Uterus (tissue), 4 donors: ENCODE measurements around the gene ERG. TPM values are rescaled to one million over a fixed set of nuclear protein-coding genes. Genes with fewer than 3 reads are reported as not detected.
A peak's percentile ranks its signal among the peaks of the same experiment; 100 is the strongest.

Experiments used
- DNase-seq, 2 donors: peaks; one replicate each; pipeline ENCODE4 v3.0.0-alpha.2; 2019 to 2020
- H3K27ac ChIP-seq, 2 donors: fragments of 200-600 bp; sonication (generic); 1 replicate in 1 of 2; 2 replicates in 1 of 2; pipeline ENCODE4 v1.5.1; 2016 to 2018
- H3K27me3 ChIP-seq, 2 donors: fragments of 200-600 bp; sonication (generic); one replicate each; pipeline ENCODE4 v1.5.1; 2018 to 2019; ENCODE audit warnings: control low read depth in 1 of 2
- H3K36me3 ChIP-seq, 2 donors: fragments of 200-600 bp; sonication (generic); one replicate each; pipeline ENCODE4 v1.5.1; 2019; ENCODE audit warnings: control low read depth in 1 of 2
- H3K4me1 ChIP-seq, 2 donors: fragments of 200-600 bp; sonication (generic); one replicate each; pipeline ENCODE4 v1.5.1; 2018 to 2019; ENCODE audit warnings: control low read depth in 1 of 2
- H3K4me3 ChIP-seq, 2 donors: fragments of 200-600 bp; sonication (generic); 1 replicate in 1 of 2; 2 replicates in 1 of 2; pipeline ENCODE4 v1.5.1; 2018 to 2019; ENCODE audit warnings: mild to moderate bottlenecking in 1 of 2
- H3K9me3 ChIP-seq, 2 donors: fragments of 200-600 bp; sonication (generic); one replicate each; pipeline ENCODE4 v1.5.1; 2019; ENCODE audit warnings: control low read depth in 1 of 2
- POLR2A ChIP-seq, 2 donors: fragments of 450-650 bp; IDR thresholded peaks; one replicate each; pipeline ENCODE4 v1.6.1; 2016; ENCODE audit warnings: antibody characterized with exemption in 2 of 2, mild to moderate bottlenecking in 1 of 2, moderate library complexity in 1 of 2
- intact Hi-C: fragments of 100-400 bp; cut with DNase I; formaldehyde crosslinking; loops from one replicate; pipeline ENCODE4 v1.15.1; 2023; ENCODE audit warnings: low total_unique reads
- total RNA-seq, 4 donors: library from RNA; depleted of rRNA in 3 of 4; stranded (reverse); fragments of >200 nt in 3 of 4; gene quantifications; one replicate each; pipeline versions ENCODE4 v1.1.0 to v1.2.4, GENCODE V29; 2014 to 2023
- TF ChIP-seq, protein P1 (sequence below), 4 experiments: fragments of 200-600 bp in 2 of 4; fragments of 450-650 bp in 2 of 4; sonication (generic) in 2 of 4; IDR thresholded peaks; one replicate each; pipeline ENCODE4 v1.5.1; 2016 to 2019; ENCODE audit warnings: antibody characterized with exemption in 4 of 4, mild to moderate bottlenecking in 2 of 4, moderate library complexity in 1 of 4
- donor health status: DM: yes; HTN: yes; CAD: no.

The ERG gene
- total RNA-seq, 4 donors from 2014 or later, result 10.4 to 78.6 (median 31.1) TPM

DNA sequence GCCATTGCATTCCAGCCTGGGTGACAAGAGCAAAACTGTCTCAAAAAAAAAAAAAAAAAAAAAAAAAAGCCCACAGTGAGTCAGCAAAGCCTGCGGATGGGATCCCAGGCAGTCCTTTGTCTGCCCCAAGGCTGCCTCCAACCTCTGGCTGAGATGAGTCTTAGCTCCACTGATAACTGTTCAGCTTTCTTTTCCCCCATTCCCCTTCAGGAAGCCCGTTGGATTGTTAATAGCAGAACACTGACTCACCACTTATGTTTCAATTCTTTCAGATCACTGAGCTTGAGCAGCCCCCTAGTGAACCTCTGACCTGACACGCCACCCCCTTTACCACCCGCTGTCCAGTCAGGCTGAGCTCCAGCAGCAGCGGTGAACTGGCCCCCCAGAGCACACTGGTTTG, 57.5 kb downstream of the ERG start:
- Histone ChIP-seq H3K4me1 (no peaks in the 10 kb centered on the region), H3K9me3 (no peaks in the 10 kb centered on the region), H3K27me3 (no peaks in the 10 kb centered on the region), H3K27ac (no peak overlapping the region), H3K4me3 (no peak overlapping the region), H3K36me3 (no peaks in the 10 kb centered on the region)
- intact Hi-C loops, result no loop called here
- TF ChIP-seq POLR2A (IDR thresholded peaks at IDR 0.05), result no peak
- TF ChIP-seq, protein P1, sequence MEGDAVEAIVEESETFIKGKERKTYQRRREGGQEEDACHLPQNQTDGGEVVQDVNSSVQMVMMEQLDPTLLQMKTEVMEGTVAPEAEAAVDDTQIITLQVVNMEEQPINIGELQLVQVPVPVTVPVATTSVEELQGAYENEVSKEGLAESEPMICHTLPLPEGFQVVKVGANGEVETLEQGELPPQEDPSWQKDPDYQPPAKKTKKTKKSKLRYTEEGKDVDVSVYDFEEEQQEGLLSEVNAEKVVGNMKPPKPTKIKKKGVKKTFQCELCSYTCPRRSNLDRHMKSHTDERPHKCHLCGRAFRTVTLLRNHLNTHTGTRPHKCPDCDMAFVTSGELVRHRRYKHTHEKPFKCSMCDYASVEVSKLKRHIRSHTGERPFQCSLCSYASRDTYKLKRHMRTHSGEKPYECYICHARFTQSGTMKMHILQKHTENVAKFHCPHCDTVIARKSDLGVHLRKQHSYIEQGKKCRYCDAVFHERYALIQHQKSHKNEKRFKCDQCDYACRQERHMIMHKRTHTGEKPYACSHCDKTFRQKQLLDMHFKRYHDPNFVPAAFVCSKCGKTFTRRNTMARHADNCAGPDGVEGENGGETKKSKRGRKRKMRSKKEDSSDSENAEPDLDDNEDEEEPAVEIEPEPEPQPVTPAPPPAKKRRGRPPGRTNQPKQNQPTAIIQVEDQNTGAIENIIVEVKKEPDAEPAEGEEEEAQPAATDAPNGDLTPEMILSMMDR (IDR thresholded peaks at IDR 0.05), result no peak
- no peak for DNase-seq

DNA sequence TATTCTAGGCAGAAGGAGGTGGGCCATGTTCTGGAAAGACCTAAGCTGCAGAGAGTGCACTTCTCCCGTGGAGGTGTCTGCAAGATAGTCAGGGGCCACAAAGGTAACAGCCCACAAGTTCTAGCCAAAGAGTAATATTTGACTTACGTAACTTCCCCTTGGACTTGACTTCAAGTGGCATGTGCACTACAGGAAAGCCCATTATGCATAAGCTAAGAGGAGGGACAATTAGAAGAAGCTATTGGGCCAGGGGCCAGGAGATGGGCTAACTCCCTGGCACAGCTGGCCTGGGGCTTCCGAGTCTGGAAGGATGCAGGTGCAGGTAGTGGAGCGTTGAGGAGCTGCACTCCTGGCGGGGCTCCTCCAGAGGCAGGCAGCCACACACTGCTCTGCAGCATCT, 58.3 kb downstream of the ERG start:
- Histone ChIP-seq H3K4me3 (no peak overlapping the region), H3K27me3 (no peaks in the 10 kb centered on the region), H3K9me3 (no peaks in the 10 kb centered on the region), H3K36me3 (no peaks in the 10 kb centered on the region), H3K4me1 (no peaks in the 10 kb centered on the region), H3K27ac (no peak overlapping the region)
- intact Hi-C loops, result no loop called here
- no peak for DNase-seq
- TF ChIP-seq POLR2A (IDR thresholded peaks at IDR 0.05), result no peak
- TF ChIP-seq, protein P1 (IDR thresholded peaks at IDR 0.05), result no peak

DNA sequence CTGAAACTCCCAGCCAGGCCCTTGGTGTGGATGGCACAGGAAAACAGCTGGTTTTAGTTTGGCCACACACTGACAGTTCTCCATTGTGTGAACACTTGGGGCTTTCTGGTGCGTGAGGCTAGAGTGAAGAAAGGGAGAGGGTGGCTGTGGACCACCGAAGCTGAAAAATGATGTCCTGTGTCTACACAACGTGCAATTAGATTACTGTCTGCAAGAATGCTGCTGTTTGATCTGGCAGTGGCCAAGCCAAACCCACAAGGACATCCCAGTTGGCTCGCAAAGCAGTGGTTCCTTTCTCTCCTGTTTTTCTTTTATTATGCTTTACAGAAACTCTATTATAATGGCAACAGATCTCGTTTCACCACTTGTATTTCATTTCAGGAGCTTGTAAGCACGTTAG, 58.9 kb downstream of the ERG start:
- no peaks in the 10 kb centered on the region for H3K27me3 ChIP-seq
- no peaks in the 10 kb centered on the region for H3K36me3 ChIP-seq
- H3K9me3 ChIP-seq, result no peaks in the 10 kb centered on the region
- no peak overlapping the region for H3K27ac ChIP-seq
- intact Hi-C loops, result no loop called here
- DNase-seq, result no peak
- no peak overlapping the region for H3K4me3 ChIP-seq
- TF ChIP-seq POLR2A (IDR thresholded peaks at IDR 0.05), result no peak
- TF ChIP-seq, protein P1 (IDR thresholded peaks at IDR 0.05), result no peak
- no peaks in the 10 kb centered on the region for H3K4me1 ChIP-seq

DNA sequence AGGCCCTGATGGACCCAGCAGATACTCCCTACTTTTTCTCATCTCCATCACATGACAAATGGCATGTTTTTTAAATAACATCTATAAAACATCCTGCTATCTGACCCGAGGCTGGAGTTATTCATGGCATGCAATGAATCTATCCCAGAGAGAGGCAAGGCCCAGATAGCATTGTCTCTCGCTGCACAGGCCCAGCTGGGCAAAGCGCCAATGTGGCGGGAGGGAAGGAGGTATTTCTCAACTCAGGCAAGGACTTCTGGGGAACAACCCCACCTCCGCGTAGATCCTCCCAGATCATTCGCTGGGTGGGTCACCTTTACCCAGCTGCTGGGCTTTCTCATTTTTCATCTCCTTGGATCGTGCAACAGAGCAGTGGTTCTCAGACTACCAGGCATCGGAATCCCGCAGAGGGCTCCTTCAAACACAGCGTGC, 59.8 kb downstream of the ERG start:
- intact Hi-C loops, result no loop called here
- peak; percentile 39 to 66 for DNase-seq

DNA sequence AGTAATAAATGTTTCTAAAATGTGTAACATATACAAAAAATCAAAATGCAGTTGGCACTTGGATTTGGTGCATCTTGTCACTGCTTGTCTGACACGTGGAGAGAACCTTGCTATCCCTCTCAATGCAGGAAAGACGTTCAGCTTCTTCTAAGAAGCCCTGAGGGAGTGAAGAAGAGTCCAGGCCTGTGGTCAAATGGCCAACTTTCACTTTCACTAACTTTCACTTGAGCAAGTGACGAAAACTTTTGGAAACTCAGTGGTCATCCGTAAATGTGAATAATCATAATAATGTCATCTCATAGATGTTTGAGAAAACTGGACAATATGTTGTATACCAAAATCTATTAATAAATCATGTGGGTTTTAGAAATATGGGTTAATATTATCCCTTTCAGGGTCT, 61.9 kb downstream of the ERG start:
- DNase-seq, result no peak
- Histone ChIP-seq H3K9me3 (no peaks in the 10 kb centered on the region), H3K27ac (no peak overlapping the region), H3K4me1 (no peaks in the 10 kb centered on the region), H3K36me3 (no peaks in the 10 kb centered on the region), H3K27me3 (no peaks in the 10 kb centered on the region), H3K4me3 (no peak overlapping the region)
- no peak for TF ChIP-seq POLR2A (IDR thresholded peaks at IDR 0.05)
- TF ChIP-seq, protein P1 (IDR thresholded peaks at IDR 0.05), result no peak
- intact Hi-C loops, result no loop called here

More for the DNA sequence above, 59.8 kb downstream of the ERG start:
- no peaks in the 10 kb centered on the region for H3K4me1 ChIP-seq
- no peaks in the 10 kb centered on the region for H3K9me3 ChIP-seq
- no peak overlapping the region for H3K4me3 ChIP-seq
- no peaks in the 10 kb centered on the region for H3K36me3 ChIP-seq
- H3K27me3 ChIP-seq, result no peaks in the 10 kb centered on the region
- no peak overlapping the region for H3K27ac ChIP-seq
- no peak for TF ChIP-seq POLR2A (IDR thresholded peaks at IDR 0.05)
- TF ChIP-seq, protein P1 (IDR thresholded peaks at IDR 0.05), result no peak
